ENCODE data around the gene POLR2A. TPM values are rescaled to one million over a fixed set of nuclear protein-coding genes. Genes with fewer than 3 reads are reported as not detected.

POLR2A gene
- total and polyA plus RNA-seq, 2 donors (not counting 3 experiments of a cell fraction or from before 2014, with no cell fraction given), result 45.9 to 145 TPM

DNA sequence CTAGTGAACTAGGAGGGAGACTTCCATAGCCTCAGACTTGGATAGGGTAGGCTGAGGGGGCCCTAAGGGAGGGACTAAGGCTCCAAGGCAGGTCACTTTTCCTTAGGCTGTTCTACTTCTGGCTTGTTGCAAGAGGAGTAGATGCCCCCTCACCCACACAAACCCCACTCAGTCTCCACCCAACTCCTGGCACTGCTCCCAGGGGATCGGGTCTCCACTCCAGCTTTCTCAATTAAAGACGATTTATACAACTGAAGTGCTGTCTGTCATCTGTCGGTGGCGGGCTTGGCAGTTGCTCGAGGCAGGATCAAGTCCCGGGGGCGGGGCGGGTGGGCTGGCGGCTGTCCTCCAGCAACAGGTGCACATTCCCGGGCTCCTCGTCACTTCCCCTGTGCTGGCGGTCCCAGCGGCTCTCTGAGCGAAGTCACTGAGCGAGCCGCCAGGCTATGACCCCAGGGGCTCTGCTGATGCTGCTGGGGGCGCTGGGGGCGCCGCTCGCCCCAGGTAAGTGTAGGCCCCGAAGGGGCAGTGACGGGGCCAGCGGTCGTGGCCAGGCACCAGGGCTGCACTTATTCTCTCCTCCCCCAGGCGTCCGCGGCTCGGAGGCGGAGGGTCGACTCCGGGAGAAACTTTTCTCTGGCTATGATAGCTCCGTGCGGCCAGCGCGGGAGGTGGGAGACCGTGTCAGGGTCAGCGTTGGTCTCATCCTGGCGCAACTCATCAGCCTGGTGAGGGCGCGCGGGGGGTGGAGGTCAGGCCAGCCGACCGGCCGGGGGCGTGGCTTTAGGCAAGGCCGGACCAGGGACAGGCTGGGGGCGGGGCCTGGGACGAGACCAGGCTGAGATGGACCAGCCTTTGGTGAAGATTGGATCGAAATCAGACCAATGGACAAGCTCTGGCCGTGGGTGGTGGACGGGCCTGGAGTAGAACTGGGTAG lies 39.2 kb upstream of the POLR2A start, which contains the start of gene CHRNB1:
TSS of gene CHRNB1 (plus strand) at position 380 of the 937 bp plus-strand sequence. CDS start at position 447, 67 bp downstream.
- DNase-seq (ENCODE audit: low read depth, low spot score) (peak; percentile 35), FAIRE-seq (peak; percentile 33)
- H3K4me2 ChIP-seq (ENCODE audit: insufficient read depth, low read length), result peak within 1 kb of the TSS; percentile 67
- dilution Hi-C loops (cut with MboI; ENCODE audit: extremely low pct_ligation_motif_present, low sequenced_read_pairs) (no loop called here), intact Hi-C loops (cut with micrococcal nuclease) (loop anchor here (1.0 kb wide), 1 partner anchor 10 kb away; no protein-coding TSS in a partner anchor)
- H3K36me3 ChIP-seq (ENCODE audit: control insufficient read depth in 2 of 2, extremely low read depth in 1 of 2, insufficient read depth in 2 of 2, low read length in 2 of 2), result no peaks in the 10 kb centered on the region
- POLR2A ChIA-PET, result interaction anchor here (0.9 to 1.2 kb wide), 2 partner anchors 8 to 39 kb away, joined by 3 to 7 read pairs; partner anchors contain the start of gene POLR2A
- TF ChIP-seq FOS (IDR thresholded peaks at IDR 0.05; ENCODE audit: borderline replicate concordance, insufficient read depth, low read length), result no peak
- no peak for TF ChIP-seq POLR2A (IDR thresholded peaks at IDR 0.05; ENCODE audit: low read depth, low read length)
- no peak for TF ChIP-seq POLR2AphosphoS5 (IDR thresholded peaks at IDR 0.05; ENCODE audit: insufficient read depth, low read depth, low read length)
- no peak for TF ChIP-seq EZH2 (IDR thresholded peaks at IDR 0.05; ENCODE audit: borderline replicate concordance, low read depth, low read length, severe bottlenecking)
- no peak for TF ChIP-seq MYC (IDR thresholded peaks at IDR 0.05; ENCODE audit: low read depth, low read length)
- peaks cover 15% of the 10 kb centered on the region for H3K4me1 ChIP-seq (ENCODE audit: control insufficient read depth, extremely low read depth, insufficient read depth, low read length)
- H3K9ac ChIP-seq (replicated peaks; ENCODE audit: extremely low read depth, insufficient read depth, low read length), result no peak within 1 kb of the TSS
- no peaks in the 10 kb centered on the region for H3K79me2 ChIP-seq (ENCODE audit: control insufficient read depth, insufficient read depth, low read length)
- H4K20me1 ChIP-seq (replicated peaks; ENCODE audit: control insufficient read depth, extremely low read depth, insufficient read depth, low read length), result no peaks in the 10 kb centered on the region
- H2AFZ ChIP-seq (ENCODE audit: low read depth, low read length), result peak within 1 kb of the TSS; percentile 71
- peaks cover 22 to 30% of the 10 kb centered on the region in 2 experiments for H3K27me3 ChIP-seq (ENCODE audit: control insufficient read depth in 2 of 2, insufficient read depth in 2 of 2, low read length in 2 of 2)
- peak within 1 kb of the TSS; percentile 14 to 34 (median 25) for H3K4me3 ChIP-seq (replicated peaks in 1 of 3; ENCODE audit: insufficient read depth in 1 of 3, low read depth in 1 of 3, low read length in 3 of 3)
- BruUV-seq (replicated peaks), result no TSS peak
- CTCF ChIA-PET, result interaction anchor here (0.9 to 4.1 kb wide), 8 partner anchors 9 to 399 kb away, joined by 3 to 30 read pairs (median 4); partner anchors contain the start of genes TMEM102, TMEM256 and TNFSF13
- H3K27ac ChIP-seq (ENCODE audit: insufficient read depth, low read depth, low read length), result no peak within 1 kb of the TSS
- no peaks in the 10 kb centered on the region for H3K9me3 ChIP-seq (replicated peaks; ENCODE audit: control insufficient read depth, insufficient read depth, low read length)
- no peaks in the 10 kb centered on the region for H3K9me1 ChIP-seq (replicated peaks; ENCODE audit: control insufficient read depth, extremely low read depth, insufficient read depth, low read length)

DNA sequence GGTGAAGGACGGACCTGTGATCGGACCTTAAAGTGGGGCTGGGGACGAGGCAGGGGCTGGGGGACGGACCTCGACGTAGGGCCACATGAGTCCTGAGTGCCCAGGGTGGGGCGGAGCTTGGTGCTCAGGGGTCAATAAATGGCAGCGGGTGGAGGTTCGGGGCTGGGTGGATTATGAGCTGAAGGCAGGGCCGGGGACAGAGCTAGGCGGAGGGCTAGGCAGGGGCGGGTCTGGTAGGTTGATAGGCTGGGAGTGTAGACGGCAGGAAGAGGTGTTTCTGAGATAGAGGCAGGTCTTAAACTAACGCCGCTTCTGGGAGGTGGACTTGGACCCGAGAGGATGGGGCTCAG lies 38.6 kb upstream of the POLR2A start:
- FAIRE-seq (peak; percentile 12), DNase-seq (ENCODE audit: low read depth, low spot score) (no peak)
- Histone ChIP-seq H3K4me1 (ENCODE audit: control insufficient read depth, extremely low read depth, insufficient read depth, low read length) (peaks cover 11% of the 10 kb centered on the region), H3K36me3 (ENCODE audit: control insufficient read depth in 2 of 2, extremely low read depth in 1 of 2, insufficient read depth in 2 of 2, low read length in 2 of 2) (no peaks in the 10 kb centered on the region), H3K4me3 (replicated peaks in 1 of 3; ENCODE audit: insufficient read depth in 1 of 3, low read depth in 1 of 3, low read length in 3 of 3) (peak overlapping the region in 1 of 3 experiments; percentile 25), H3K79me2 (ENCODE audit: control insufficient read depth, insufficient read depth, low read length) (no peaks in the 10 kb centered on the region), H3K27me3 (ENCODE audit: control insufficient read depth in 2 of 2, insufficient read depth in 2 of 2, low read length in 2 of 2) (peaks cover 19 to 23% of the 10 kb centered on the region in 2 experiments), H3K9me3 (replicated peaks; ENCODE audit: control insufficient read depth, insufficient read depth, low read length) (no peaks in the 10 kb centered on the region), H3K27ac (ENCODE audit: insufficient read depth, low read depth, low read length) (no peak overlapping the region), H2AFZ (ENCODE audit: low read depth, low read length) (peak overlapping the region; percentile 71), H3K4me2 (ENCODE audit: insufficient read depth, low read length) (peak overlapping the region; percentile 67), H4K20me1 (replicated peaks; ENCODE audit: control insufficient read depth, extremely low read depth, insufficient read depth, low read length) (no peaks in the 10 kb centered on the region), H3K9me1 (replicated peaks; ENCODE audit: control insufficient read depth, extremely low read depth, insufficient read depth, low read length) (no peaks in the 10 kb centered on the region), H3K9ac (replicated peaks; ENCODE audit: extremely low read depth, insufficient read depth, low read length) (no peak overlapping the region)
- TF ChIP-seq, protein P1, sequence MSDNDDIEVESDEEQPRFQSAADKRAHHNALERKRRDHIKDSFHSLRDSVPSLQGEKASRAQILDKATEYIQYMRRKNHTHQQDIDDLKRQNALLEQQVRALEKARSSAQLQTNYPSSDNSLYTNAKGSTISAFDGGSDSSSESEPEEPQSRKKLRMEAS (IDR thresholded peaks at IDR 0.05; ENCODE audit: insufficient read depth, insufficient read length), result no peak
- CTCF ChIA-PET, result interaction anchor here (1.0 to 4.1 kb wide), 4 partner anchors 9 to 115 kb away, joined by 3 to 30 read pairs (median 6); partner anchors contain the start of genes TMEM102 and TMEM256
- dilution Hi-C loops (cut with MboI; ENCODE audit: extremely low pct_ligation_motif_present, low sequenced_read_pairs) (no loop called here), intact Hi-C loops (cut with micrococcal nuclease) (loop anchor here (1.0 kb wide), 1 partner anchor 10 kb away; no protein-coding TSS in a partner anchor)
- BruUV-seq (replicated peaks), result no TSS peak
- POLR2A ChIA-PET, result interaction anchor here (0.9 kb wide), 1 partner anchor 8 kb away, joined by 3 read pairs; no protein-coding TSS in a partner anchor

All from endothelial cell of umbilical vein (primary cell).